Regular cardiac myocyte (primary cell): ENCODE results near the gene ARHGAP23. TPM values are rescaled to one million over a fixed set of nuclear protein-coding genes. Genes with fewer than 3 reads are reported as not detected.

Experiments used
- total RNA-seq: library from RNA; depleted of rRNA; stranded (reverse); fragments of >200 nt; gene quantifications from 2 replicates; pipeline ENCODE4 v1.2.3, GENCODE V29; 2014

ARHGAP23 gene, protein sequence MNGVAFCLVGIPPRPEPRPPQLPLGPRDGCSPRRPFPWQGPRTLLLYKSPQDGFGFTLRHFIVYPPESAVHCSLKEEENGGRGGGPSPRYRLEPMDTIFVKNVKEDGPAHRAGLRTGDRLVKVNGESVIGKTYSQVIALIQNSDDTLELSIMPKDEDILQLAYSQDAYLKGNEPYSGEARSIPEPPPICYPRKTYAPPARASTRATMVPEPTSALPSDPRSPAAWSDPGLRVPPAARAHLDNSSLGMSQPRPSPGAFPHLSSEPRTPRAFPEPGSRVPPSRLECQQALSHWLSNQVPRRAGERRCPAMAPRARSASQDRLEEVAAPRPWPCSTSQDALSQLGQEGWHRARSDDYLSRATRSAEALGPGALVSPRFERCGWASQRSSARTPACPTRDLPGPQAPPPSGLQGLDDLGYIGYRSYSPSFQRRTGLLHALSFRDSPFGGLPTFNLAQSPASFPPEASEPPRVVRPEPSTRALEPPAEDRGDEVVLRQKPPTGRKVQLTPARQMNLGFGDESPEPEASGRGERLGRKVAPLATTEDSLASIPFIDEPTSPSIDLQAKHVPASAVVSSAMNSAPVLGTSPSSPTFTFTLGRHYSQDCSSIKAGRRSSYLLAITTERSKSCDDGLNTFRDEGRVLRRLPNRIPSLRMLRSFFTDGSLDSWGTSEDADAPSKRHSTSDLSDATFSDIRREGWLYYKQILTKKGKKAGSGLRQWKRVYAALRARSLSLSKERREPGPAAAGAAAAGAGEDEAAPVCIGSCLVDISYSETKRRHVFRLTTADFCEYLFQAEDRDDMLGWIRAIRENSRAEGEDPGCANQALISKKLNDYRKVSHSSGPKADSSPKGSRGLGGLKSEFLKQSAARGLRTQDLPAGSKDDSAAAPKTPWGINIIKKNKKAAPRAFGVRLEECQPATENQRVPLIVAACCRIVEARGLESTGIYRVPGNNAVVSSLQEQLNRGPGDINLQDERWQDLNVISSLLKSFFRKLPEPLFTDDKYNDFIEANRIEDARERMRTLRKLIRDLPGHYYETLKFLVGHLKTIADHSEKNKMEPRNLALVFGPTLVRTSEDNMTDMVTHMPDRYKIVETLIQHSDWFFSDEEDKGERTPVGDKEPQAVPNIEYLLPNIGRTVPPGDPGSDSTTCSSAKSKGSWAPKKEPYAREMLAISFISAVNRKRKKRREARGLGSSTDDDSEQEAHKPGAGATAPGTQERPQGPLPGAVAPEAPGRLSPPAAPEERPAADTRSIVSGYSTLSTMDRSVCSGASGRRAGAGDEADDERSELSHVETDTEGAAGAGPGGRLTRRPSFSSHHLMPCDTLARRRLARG (N-terminal part only)
- 9.3 and 17.6 TPM in 2 replicates for total RNA-seq

DNA sequence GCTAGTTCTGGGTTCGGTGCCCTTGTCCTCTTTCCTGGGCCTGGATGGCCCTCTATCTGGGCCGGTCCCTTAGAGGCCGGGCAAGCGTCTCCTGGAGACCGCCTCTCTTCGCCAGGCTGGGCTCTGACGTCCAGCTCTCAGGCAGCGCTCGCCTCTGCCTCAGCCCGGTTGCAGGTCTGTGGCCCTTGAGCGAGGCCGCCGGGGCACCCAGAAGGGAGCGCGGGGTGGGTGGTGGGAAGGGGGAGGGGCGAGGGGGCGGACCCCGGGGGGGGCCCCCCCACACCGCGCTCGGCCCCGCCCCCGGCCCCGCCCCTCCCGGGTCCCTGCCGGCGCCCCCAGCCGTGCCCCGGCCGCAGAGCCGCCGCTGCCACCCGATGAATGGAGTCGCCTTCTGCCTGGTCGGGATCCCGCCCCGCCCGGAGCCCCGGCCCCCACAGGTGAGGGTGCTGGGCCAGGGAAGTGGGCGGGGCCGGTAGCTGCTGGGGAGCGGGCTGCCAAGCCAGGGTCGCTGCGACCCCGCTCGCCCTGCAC, at the start of gene ARHGAP23:
Gene ARHGAP23, plus strand, starts transcription at position 353 of the 531 bp plus-strand sequence. Its CDS starts 22 bp downstream, at position 375.

Other genes starting within 250 kb of the ARHGAP23 start
- gene TBC1D3, start 235.9 kb upstream of the ARHGAP23 start, total RNA-seq: not detected in 2 replicates
- gene MRPL45, start 131.3 kb upstream of the ARHGAP23 start, total RNA-seq: 23.7 and 28.8 TPM in 2 replicates
- under 0.01 TPM in 1 of 2 replicates, not detected in the other for gene GPR179, start 84.5 kb upstream of the ARHGAP23 start, total RNA-seq
- gene SOCS7, start 76.6 kb upstream of the ARHGAP23 start, total RNA-seq: 12.4 and 12.7 TPM in 2 replicates
- under 0.01 TPM in 1 of 2 replicates, not detected in the other for gene SRCIN1, start 177.5 kb downstream of the ARHGAP23 start, total RNA-seq
- gene EPOP, start 246.5 kb downstream of the ARHGAP23 start, total RNA-seq: 1.1 and 1.5 TPM in 2 replicates